ENCODE measurements around the gene MPZL2. TPM values are rescaled to one million over a fixed set of nuclear protein-coding genes. Genes with fewer than 3 reads are reported as not detected.
A peak's percentile ranks its signal among the peaks of the same experiment; 100 is the strongest.

MPZL2 gene
- total RNA-seq, 1 donor from 2014 or later: 13.4 TPM

DNA sequence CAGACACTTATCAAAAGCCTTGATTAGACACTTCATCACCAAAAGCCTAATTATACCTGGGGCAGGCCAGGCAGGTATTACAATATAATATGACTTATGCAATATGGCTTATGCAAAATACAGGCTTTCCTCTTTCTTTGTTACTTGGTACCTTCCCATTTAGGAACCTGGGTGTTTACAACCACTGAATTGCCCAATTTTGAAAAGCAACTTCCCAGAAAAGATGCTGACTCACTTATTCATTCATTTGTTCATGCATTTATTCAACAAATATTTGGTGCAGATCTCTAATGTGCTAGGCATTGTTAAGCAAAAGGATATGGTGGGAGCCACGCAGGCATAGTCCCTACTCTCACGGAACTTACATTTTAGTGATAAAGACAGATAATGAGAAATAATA lies 25.7 kb downstream of the MPZL2 start:
- H3K27ac ChIP-seq (replicated peaks): no peak overlapping the region
- no peaks in the 10 kb centered on the region for H3K9me3 ChIP-seq (replicated peaks)

GRCh38 chr11:118236170-118236569 lies 27.9 kb downstream of the MPZL2 start:
- TF ChIP-seq CTCF (IDR thresholded peaks at IDR 0.05; ENCODE audit: borderline replicate concordance): no peak
- peaks cover 44% of the 10 kb centered on the region for H3K4me1 ChIP-seq
- DNase-seq: no peak
- intact Hi-C loops (cut with micrococcal nuclease): no loop called here
- no peaks in the 10 kb centered on the region for H3K27me3 ChIP-seq (ENCODE audit: low read depth)
- peak overlapping the region; percentile 77 for H3K27ac ChIP-seq (replicated peaks)
- H3K4me3 ChIP-seq: no peak overlapping the region
- no peaks in the 10 kb centered on the region for H3K9me3 ChIP-seq (replicated peaks)
- H3K36me3 ChIP-seq: no peaks in the 10 kb centered on the region

More for the DNA sequence above, 25.7 kb downstream of the MPZL2 start:
- peaks cover 52% of the 10 kb centered on the region for H3K4me1 ChIP-seq
- H3K4me3 ChIP-seq: no peak overlapping the region
- no peak for TF ChIP-seq CTCF (IDR thresholded peaks at IDR 0.05; ENCODE audit: borderline replicate concordance)
- intact Hi-C loops (cut with micrococcal nuclease): no loop called here
- H3K36me3 ChIP-seq: no peaks in the 10 kb centered on the region
- DNase-seq: no peak
- no peaks in the 10 kb centered on the region for H3K27me3 ChIP-seq (ENCODE audit: low read depth)

- intact Hi-C loops (cut with micrococcal nuclease): no loop called here
- TF ChIP-seq CTCF (IDR thresholded peaks at IDR 0.05; ENCODE audit: borderline replicate concordance): no peak
- Histone ChIP-seq H3K4me1 (peaks cover 33% of the 10 kb centered on the region), H3K9me3 (replicated peaks) (no peaks in the 10 kb centered on the region), H3K27me3 (ENCODE audit: low read depth) (no peaks in the 10 kb centered on the region), H3K4me3 (peak overlapping the region; percentile 22), H3K27ac (replicated peaks) (peak overlapping the region; percentile 77), H3K36me3 (no peaks in the 10 kb centered on the region)
- no peak for DNase-seq
Observed at GRCh38 chr11:118234833-118235232, 29.3 kb downstream of the MPZL2 start.

DNA sequence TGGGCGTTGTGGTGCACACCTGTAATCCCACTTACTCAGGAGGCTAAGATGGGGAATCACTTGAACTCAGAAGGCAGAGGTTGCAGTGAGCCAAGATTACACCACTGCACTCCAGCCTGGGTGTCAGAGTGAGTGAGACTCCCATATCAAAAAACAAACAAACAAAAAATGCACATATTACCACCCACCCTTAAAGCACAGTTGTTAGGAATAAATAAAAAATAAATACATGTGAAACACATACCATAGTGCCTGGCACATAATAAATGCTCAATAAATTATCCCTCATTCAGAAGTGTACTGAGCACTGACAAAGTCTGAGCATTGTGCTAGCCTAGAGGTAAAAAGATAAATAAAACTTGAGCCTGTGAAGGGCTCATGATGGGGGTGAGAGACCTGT lies 30.2 kb downstream of the MPZL2 start:
- no peak for DNase-seq
- Histone ChIP-seq H3K27ac (replicated peaks) (peak overlapping the region; percentile 77), H3K9me3 (replicated peaks) (no peaks in the 10 kb centered on the region), H3K27me3 (ENCODE audit: low read depth) (no peaks in the 10 kb centered on the region), H3K36me3 (no peaks in the 10 kb centered on the region), H3K4me3 (no peak overlapping the region), H3K4me1 (peaks cover 23% of the 10 kb centered on the region)
- TF ChIP-seq CTCF (IDR thresholded peaks at IDR 0.05; ENCODE audit: borderline replicate concordance): no peak
- intact Hi-C loops (cut with micrococcal nuclease): no loop called here

- intact Hi-C loops (cut with micrococcal nuclease): no loop called here
- no peak for TF ChIP-seq CTCF (IDR thresholded peaks at IDR 0.05; ENCODE audit: borderline replicate concordance)
- no peak overlapping the region for H3K4me3 ChIP-seq
- no peaks in the 10 kb centered on the region for H3K9me3 ChIP-seq (replicated peaks)
- H3K36me3 ChIP-seq: no peaks in the 10 kb centered on the region
- DNase-seq: no peak
- H3K4me1 ChIP-seq: peaks cover 19% of the 10 kb centered on the region
- H3K27me3 ChIP-seq (ENCODE audit: low read depth): no peaks in the 10 kb centered on the region
- H3K27ac ChIP-seq (replicated peaks): no peak overlapping the region
Observed at GRCh38 chr11:118233377-118233776, 30.7 kb downstream of the MPZL2 start.

DNA sequence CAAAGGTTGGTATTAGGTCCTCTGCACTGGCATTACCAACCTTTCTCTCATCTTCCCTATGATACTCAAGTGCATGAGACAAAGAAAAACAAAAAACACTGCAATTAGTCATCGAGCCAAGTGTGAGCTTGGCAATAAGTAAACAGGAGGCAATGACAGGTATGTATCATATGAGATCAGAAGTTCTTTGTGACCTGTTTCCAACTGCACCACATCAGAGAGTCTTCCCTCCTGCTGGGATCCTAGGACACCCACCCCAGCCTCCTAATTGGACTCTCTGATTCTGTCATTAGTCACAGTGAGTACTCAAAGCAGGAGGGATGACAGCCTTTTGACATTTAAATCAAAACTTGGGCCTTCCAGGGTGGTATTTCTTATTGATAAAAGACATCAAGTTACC lies 31.4 kb downstream of the MPZL2 start:
- DNase-seq: no peak
- no peaks in the 10 kb centered on the region for H3K36me3 ChIP-seq
- H3K4me1 ChIP-seq: peaks cover 17% of the 10 kb centered on the region
- no peaks in the 10 kb centered on the region for H3K9me3 ChIP-seq (replicated peaks)
- H3K4me3 ChIP-seq: no peak overlapping the region
- H3K27ac ChIP-seq (replicated peaks): no peak overlapping the region
- no peaks in the 10 kb centered on the region for H3K27me3 ChIP-seq (ENCODE audit: low read depth)
- intact Hi-C loops (cut with micrococcal nuclease): no loop called here
- TF ChIP-seq CTCF (IDR thresholded peaks at IDR 0.05; ENCODE audit: borderline replicate concordance): no peak

Measured in left ventricle myocardium inferior (tissue), 1 donor.